ENCODE measurements around the gene XPOT. TPM values are rescaled to one million over a fixed set of nuclear protein-coding genes. Genes with fewer than 3 reads are reported as not detected.
A peak's percentile ranks its signal among the peaks of the same experiment; 100 is the strongest.

The XPOT gene
- total RNA-seq, 1 experiment from 2014 or later: 130 TPM

- Histone ChIP-seq H4K91ac (ENCODE audit: insufficient read length, low read depth, low read length) (no peak overlapping the region), H3K27me3 (ENCODE audit: insufficient read depth, low read length) (no peaks in the 10 kb centered on the region), H3K4me2 (ENCODE audit: insufficient read depth, insufficient read length, low read length) (no peak overlapping the region), H2BK20ac (ENCODE audit: low read depth, low read length, poor library complexity, severe bottlenecking) (no peak overlapping the region), H2BK120ac (ENCODE audit: low read depth, low read length, poor library complexity, severe bottlenecking) (no peak overlapping the region), H3K23me2 (ENCODE audit: insufficient read length, low read depth, low read length, poor library complexity, severe bottlenecking) (no peaks in the 10 kb centered on the region), H4K8ac (replicated peaks; ENCODE audit: insufficient read length, low read depth, low read length) (no peak overlapping the region), H2BK5ac (ENCODE audit: insufficient read length, low read length) (no peak overlapping the region), H4K5ac (ENCODE audit: insufficient read length, low read depth, low read length) (no peak overlapping the region), H3T11ph (ENCODE audit: low read length) (no peak overlapping the region), H3K9me3 (ENCODE audit: control insufficient read depth, low read depth, low read length) (no peaks in the 10 kb centered on the region), H3K9ac (ENCODE audit: extremely low read depth, insufficient read length, low read length) (no peak overlapping the region), H2AFZ (ENCODE audit: low read length) (no peak overlapping the region), H3K18ac (ENCODE audit: insufficient read length, low read depth, low read length) (no peak overlapping the region), H3K4me1 (ENCODE audit: insufficient read depth, low read length) (no peaks in the 10 kb centered on the region), H2BK15ac (ENCODE audit: low read depth, low read length) (no peak overlapping the region), H3K27ac (ENCODE audit: insufficient read length, low read depth, low read length) (no peak overlapping the region), H3K4ac (ENCODE audit: low read depth, low read length) (no peak overlapping the region), H3K79me2 (ENCODE audit: insufficient read depth, low read length) (no peaks in the 10 kb centered on the region), H2BK12ac (ENCODE audit: insufficient read length, low read depth, low read length) (no peak overlapping the region), H2AK5ac (ENCODE audit: insufficient read length, low read length) (no peak overlapping the region), H3K79me1 (ENCODE audit: insufficient read depth, low read depth, low read length, poor library complexity, severe bottlenecking) (no peaks in the 10 kb centered on the region), H3K14ac (ENCODE audit: insufficient read depth, low read length) (no peak overlapping the region), H3K56ac (ENCODE audit: insufficient read length, low read depth, low read length) (no peak overlapping the region), H4K20me1 (ENCODE audit: control insufficient read depth, insufficient read depth, insufficient read length) (no peaks in the 10 kb centered on the region), H3K23ac (ENCODE audit: insufficient read length, low read depth, low read length) (no peak overlapping the region)
- peaks cover 3 to 7% of the 10 kb centered on the region in 2 experiments; a peak in 2 of 4 replicates for H3K4me1 Mint-ChIP-seq
- peak overlapping the region in 1 of 3 experiments; percentile 21; a peak in 1 of 7 replicates for H3K27ac Mint-ChIP-seq
- peaks cover 0 to 5% of the 10 kb centered on the region in 2 experiments; a peak in 3 of 5 replicates for H3K9me3 Mint-ChIP-seq
- H3K4me3 Mint-ChIP-seq: no peak overlapping the region
- 0 out of 7 replicates have a peak, but pooled peaks cover 0 to 2% (median 0%) of the 10 kb centered on the region in 3 experiments for H3K36me3 Mint-ChIP-seq (ENCODE audit: insufficient read depth in 1 of 3, low read depth in 3 of 3)
- WGBS (ENCODE audit: extremely low coverage, insufficient read length, low lambda C conversion rate): no CpG with 5 or more reads among the region's 2 CpGs
- peaks cover 2% of the 10 kb centered on the region; the same call in 1 of the 2 replicates for H3K27me3 Mint-ChIP-seq (ENCODE audit: low read depth)
- DNase-seq: no peak
- no peak for TF ChIP-seq CTCF (conservative IDR thresholded peaks at IDR 0.05)
Observed at GRCh38 chr12:64385468-64385867, 18.7 kb upstream of the XPOT start.
